ENCODE results near the gene NOP9.
"Not testable (repeated sequence)": the region's sequence is repeated elsewhere in the genome, so short reads cannot be mapped to it uniquely, and the experiment has no call there.

The NOP9 gene

DNA sequence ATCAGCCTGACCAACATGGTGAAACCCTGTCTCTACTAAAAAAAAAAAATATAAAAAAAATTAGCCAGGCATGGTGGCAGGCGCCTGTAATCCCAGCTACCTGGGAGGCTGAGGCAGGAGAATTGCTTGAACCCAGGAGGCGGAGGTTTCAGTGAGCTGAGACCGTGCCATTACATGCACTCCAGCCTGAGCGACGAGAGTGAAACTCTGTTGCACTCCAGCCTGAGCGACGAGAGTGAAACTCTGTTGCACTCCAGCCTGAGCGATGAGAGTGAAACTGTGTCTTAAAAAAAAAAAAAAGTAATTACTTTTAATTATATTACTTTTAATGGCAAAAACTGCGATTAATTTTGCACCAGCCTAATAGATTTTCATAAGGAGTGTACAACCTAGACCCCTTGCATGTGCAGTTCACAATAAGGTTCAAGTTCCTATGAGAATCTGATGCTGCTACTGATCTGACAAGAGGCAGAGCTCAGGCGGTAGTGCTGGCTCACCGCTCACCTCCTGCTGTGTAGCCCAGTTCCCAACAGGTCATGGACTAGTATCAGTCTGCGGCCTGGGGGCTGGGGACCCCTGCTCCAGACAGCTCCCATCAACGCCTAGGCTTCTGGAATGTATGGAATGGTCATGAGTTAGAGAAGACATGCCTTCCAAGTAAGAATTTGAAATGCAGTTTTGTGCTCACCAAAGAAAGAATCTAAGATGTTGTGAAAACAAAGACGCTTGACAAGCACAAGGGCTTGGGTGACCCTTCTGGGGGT lies 21.7 kb downstream of the NOP9 start:
- FAIRE-seq, result no peak
- no peak for DNase-seq (ENCODE audit: extremely low spot score, insufficient read length, low read depth)

DNA sequence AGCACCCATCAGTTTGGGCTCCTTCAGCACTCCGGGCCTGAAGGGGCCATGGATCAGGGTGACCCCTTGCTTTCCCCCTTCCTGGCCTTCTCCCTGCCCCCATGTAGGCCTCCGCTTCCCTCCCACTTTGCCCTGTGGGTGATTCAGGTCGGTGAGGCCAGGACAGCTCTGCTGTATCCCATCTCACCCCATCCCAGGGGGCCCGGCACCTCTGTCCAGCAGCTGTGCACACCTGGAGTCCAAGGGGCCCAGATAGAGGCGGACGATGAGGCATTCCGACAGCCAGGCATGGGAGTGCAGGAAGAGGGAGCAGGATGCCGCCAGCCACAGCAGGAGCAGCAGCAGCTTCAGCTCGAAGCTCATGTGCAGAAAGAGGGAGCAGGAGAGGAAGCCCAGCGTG lies 23.0 kb downstream of the NOP9 start:
- no peak for FAIRE-seq
- DNase-seq (ENCODE audit: extremely low spot score, insufficient read length, low read depth), result no peak

DNA sequence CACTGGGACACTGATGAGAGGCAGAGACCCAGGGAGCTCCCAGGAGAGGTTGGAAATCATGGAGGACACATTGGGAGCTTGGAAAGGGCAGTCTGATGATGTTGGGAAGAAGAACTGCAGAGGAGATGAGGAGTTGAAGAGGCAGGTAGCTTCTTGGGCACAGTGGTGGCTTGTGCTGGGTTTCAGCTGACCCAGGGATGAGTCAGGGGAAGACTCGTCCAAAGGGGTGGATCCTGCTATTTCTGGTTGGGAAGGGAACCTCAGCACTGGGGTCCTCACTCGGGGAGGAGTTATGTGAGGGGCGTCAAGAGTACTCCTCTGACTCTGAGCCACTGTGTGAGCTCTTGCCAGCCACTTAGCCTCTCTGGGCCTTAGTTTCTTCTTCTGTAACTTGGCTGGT lies 23.7 kb downstream of the NOP9 start:
- no peak for FAIRE-seq
- no peak for DNase-seq (ENCODE audit: extremely low spot score, insufficient read length, low read depth)

DNA sequence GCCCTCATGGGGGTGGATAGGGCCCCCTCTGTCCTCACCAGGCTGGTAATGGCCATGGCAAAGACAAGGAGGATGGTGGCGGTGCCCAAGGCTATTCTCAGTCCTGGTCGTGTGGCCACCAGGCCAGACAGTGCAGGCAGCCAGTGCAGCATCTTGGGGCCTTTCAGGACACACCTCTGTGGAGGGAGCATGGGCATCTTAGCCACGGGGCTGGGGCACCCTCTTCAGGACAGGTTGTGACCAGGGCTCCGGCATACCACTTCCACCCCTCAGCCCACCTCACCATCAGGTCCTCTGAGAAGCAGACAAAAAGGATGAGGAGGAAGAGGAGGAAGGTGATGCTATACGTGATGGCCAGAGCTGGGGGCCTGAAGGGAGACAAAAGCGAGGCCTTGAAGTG lies 24.4 kb downstream of the NOP9 start:
- no peak for DNase-seq (ENCODE audit: extremely low spot score, insufficient read length, low read depth)
- FAIRE-seq, result no peak

DNA sequence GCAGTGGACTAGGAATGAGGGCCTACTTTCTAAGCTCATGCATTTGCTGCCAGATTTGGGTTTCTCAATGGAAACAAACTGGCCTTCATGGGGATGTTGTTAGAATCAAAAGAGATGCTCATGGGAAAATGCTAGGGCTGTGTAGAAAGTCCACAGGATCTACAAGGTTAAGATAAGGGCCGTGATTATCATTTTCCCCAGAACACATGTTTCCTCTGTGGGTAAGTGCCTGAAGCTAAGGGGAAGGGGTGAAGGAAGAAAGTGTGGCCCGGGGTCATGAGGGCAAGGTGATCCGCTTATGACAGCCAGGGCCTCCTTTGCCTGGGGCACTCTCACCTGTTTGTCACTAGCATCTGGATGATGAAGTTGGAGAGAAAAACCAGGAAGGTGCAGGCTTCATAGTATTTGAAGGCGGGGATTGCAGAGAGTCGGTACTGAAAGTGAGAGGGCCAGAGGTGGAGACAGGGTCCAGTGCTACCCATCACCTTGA lies 25.4 kb downstream of the NOP9 start:
- FAIRE-seq, result no peak
- DNase-seq (ENCODE audit: extremely low spot score, insufficient read length, low read depth), result no peak

DNA sequence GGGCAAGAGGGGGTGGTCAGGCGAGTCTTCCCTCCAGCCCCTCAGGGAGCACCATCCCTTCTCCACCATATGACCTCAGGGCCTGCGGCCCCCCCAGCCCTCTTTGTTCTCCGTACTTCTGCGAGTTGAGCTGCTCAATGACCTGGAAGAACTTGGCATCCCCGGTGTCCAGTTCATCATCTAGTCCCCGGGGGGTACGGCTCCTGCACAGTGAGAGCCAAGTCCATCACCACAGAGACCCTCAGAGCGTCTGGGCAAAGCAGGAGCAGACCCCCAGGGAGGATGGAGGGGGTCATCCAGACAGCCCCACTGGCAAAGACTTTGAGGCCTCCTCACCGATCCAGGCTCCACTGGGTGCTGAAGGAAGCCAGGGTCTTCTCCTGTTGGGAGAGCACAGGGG lies 26.3 kb downstream of the NOP9 start:
- FAIRE-seq (no peak), DNase-seq (ENCODE audit: extremely low spot score, insufficient read length, low read depth) (no peak)

DNA sequence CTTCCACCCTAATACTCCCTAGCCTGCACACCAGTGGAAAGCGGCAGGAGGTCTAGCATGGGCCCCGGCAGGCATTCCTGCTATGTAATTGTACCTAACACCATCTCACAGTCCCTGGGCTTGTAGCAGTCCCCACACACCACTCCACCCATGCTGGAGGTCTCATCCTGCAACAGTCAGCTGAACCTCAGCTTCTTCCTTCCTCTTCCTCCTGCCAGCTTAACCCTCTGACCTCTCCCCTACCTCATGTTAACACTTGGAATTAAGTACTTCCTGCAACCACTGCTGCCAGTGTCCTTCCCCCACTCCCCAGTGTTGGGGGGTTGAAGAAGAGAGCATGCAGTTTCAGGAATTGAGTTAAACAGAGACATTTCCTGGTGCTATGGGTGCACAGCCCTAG lies 27.7 kb downstream of the NOP9 start:
- FAIRE-seq (no peak), DNase-seq (ENCODE audit: extremely low spot score, insufficient read length, low read depth) (no peak)

DNA sequence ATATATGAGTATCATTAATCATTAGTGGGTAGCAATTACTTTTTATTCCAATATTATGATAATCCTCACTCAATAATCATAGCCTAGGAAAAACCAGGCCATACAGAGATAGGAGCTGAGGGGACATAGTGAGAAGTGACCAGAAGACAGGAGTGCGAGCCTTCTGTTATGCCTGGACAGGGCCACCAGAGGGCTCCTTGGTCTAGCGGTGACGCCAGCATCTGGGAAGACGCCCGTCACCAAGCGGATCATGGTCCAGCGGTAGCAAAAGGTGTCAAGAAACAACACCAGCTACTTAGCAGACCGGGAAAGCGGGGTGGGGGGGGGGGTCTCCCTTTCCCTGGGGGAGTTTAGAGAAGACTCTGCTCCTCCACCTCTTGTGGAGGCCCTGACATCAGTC lies 28.3 kb downstream of the NOP9 start:
- DNase-seq (ENCODE audit: extremely low spot score, insufficient read length, low read depth), result not testable (repeated sequence)
- FAIRE-seq, result peak; percentile 48

DNA sequence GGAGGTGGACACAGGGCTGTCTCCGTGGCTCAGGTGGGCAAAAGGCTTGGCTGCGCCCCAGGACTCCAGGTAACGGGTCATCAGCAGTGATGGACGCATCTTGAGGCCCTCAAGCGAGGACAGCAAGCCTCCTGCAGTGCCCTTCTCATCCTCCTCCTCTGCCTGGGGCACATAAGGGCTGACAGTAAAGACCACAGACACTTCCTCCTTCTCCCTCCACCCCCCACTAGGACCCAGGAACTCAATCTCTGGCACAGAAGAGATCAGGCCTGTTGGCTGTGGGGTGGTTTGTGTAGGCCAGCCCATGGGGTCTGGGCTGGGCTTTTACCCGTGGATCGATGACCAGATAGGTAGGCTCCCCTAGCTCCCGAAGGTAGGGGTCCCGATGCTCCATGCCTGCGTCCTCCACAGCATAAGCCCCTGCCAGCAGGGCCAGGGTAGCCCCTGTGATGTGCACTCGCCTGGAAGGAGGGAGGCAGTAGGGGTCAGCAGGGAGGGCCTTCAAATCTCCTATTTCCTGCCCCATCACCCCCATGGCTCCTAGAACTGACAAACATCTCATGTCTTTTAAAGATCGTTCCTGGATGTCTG lies 29.5 kb downstream of the NOP9 start:
- DNase-seq (ENCODE audit: extremely low spot score, insufficient read length, low read depth) (no peak), FAIRE-seq (no peak)

DNA sequence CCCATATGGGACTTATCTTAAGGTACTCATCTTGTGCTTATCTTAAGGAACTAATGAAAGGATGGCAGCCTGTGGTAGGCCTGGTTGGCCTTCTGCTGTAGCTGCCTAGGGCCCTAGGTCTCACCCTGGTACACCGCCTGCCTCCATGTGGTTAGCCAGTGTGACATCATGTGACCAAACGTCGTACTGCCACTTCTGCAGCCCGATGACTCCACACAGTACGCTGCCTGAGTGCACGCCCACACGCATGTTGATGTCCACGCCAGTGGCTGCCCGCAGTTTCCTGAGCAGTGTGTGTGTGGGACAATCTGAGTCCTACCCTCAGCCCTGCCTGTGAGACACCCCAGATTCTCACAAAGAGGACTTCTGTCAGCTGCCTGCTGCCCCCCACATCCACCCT lies 30.1 kb downstream of the NOP9 start:
- no peak for FAIRE-seq
- no peak for DNase-seq (ENCODE audit: extremely low spot score, insufficient read length, low read depth)

DNA sequence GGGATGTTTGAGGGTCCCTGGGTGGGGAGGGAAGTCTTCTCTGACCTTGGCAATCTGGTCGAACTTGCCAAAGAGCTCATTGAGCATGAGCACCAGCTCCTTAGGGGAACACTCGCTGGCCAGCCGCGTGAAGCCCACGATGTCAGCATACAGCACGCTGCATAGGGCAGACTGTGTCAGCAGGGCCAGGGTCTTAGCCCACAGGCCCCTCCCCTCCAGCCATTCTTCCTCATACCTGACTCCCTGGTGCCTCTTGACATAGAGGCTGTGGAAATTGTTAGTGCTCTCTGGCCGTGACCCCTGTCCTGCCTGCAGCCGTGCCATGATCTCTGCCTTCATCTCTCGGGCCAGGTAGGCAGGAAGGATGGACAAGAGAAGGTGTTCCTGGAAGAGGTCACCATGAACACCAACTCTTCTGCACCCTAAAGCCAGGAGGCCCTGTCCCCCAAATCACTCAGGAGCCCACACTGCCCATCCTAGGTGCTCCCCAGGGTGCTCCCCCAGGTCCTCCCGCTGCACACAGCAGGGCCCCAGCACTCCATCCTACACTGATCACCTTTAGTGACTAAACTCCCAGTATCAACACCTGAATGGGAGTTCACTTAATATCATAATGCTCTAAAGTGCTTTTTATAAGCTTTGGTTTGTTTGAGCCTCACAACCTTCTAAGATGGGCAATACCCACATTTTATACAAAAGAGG lies 31.5 kb downstream of the NOP9 start:
- DNase-seq (ENCODE audit: extremely low spot score, insufficient read length, low read depth) (no peak), FAIRE-seq (no peak)

DNA sequence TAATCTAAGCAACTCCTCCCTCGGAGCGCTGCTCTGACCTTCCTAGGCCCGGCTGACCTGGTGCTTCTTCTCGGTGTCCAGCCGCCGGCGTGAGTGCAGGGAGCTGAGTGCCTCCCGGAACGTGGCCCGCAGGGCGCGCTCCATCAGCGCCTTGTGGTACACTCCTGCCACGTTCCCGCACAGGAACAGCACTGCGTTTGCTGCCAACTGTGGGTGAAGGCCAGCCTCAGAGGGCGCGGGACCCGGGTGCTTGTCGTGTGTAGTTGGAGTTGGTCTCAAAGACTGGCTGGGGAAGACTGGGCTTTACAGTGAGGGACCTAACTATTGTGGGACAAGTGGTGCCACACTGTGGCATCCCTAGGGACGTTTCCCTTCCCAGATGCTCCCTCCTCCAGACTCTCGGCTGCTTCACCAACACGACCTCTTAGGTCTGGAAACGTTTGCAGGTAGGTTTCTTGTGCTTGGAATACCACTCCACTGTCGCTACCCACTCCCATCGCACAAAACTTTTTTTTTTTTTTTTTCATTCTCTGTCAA lies 32.1 kb downstream of the NOP9 start:
- FAIRE-seq, result no peak
- DNase-seq (ENCODE audit: extremely low spot score, insufficient read length, low read depth), result no peak

DNA sequence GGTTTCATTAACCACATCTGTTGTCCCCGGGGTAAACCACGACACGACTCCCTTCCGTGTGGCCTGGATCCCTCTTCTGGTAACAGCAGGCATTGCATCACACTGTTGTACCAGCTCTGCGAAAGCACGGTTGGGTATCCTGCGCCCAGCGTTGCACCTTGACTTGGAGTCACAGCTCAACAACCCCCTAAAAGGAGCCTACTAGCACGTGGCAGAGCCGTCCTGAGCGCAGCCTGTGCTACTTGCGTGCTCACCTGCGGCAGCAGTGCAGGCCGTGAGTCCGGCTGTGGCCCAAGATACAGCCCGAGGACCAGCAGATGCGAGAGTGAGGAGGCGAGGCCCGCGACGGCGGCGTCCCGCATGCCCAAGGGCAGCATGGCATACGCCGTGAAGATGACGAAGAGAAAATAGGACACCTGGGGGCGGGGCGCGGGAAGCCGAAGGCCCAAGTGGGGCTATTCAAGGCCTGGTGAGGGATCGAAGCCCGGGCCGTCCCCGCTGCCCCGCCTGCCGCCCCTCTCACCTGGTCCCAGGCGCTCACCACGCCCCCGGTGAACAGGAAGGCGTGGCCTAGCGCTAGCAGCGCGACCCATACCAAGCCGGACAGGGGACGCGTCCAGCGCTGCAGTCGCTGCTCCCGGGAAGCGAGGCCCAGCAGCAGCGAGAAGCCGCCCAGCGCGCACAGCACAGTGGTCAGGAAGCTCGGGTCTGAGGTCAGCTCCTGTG lies 32.8 kb downstream of the NOP9 start:
- FAIRE-seq (peak; percentile 95), DNase-seq (ENCODE audit: extremely low spot score, insufficient read length, low read depth) (peak; percentile 86)

DNA sequence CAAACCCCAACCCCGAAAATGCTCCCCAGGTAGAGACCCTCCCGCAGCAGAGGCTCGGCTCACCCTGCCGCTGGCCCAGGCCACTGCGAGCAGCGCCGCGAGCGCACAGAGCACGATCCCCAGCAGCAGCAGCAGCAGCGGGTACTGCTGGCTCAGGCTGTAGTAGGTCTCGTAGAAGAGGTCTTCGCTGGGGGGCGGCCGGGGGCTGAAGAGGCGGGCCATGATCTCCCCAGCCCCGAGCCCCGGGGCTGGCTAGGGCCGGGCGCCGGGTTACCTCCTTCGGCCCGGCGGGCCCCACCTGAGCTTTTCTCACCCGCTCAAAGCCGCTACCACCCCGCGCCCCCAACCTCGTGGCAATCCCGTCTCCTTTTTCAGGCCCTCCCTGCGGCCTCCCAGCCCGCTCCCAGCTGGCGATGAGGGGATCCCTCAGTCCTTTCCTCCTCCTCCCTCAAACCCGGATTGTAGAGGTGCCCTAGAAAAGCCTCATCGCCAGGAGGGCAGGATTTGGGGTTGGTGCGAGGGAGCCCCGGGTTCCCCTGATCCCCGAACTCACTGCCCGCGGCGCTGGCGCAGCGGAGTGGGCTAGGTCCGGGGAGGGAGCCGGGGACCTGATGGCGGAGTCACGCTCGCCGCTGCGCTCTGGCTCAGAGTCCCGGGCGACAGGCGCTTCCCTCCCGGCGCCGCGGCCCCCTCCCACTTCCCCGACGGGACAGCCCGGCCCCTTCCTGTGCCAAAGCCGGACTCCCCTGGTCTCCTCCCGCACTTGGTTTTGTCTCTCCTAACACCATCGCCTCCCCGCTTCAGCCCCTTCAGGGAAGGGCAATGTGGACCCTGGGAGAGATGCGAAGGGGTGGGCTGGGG lies 35.0 kb downstream of the NOP9 start, which contains the start of gene ADCY4:
ADCY4 (minus strand) TSS at position 641 of the 861 bp plus-strand sequence; CDS start at position 222, 419 bp downstream.
- FAIRE-seq, result no peak

DNA sequence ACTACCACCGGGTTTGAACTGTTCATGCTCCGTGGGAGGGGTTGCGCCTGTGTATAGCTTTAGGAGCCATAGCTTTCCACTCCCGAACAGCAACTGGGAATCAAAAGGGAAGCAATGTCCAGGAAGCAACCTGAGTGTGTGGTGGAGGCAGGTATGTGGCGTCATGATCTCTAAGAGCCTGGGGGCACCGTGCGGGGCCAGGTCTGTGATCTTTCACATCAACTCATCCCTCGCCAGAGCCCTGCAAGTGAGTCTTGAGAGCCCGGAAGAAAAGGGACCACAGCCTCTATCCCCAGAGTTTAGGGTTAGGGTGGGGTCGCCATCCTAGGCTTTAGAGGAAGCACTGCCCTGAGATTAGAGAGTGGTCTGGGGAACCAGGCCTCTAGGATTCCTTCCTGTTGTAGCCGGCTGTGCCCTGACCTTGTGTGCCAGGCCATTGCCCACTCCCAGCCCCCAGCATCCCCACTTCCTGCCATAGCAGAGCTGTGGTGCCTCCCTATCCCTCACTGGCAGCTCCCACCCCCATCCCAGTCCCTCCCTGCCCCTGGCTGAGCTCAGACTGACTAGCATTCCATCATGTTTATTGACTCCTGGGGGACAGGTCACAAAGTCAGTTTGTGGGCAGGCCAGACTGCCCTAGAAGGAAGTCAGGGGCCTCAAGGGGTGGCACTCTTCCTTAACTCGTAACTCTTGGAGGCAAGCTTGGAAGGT lies 36.0 kb downstream of the NOP9 start:
- FAIRE-seq (no peak), DNase-seq (ENCODE audit: extremely low spot score, insufficient read length, low read depth) (no peak)

More for the DNA sequence above, 35.0 kb downstream of the NOP9 start, which contains the start of gene ADCY4:
- no peak for DNase-seq (ENCODE audit: extremely low spot score, insufficient read length, low read depth)

DNA sequence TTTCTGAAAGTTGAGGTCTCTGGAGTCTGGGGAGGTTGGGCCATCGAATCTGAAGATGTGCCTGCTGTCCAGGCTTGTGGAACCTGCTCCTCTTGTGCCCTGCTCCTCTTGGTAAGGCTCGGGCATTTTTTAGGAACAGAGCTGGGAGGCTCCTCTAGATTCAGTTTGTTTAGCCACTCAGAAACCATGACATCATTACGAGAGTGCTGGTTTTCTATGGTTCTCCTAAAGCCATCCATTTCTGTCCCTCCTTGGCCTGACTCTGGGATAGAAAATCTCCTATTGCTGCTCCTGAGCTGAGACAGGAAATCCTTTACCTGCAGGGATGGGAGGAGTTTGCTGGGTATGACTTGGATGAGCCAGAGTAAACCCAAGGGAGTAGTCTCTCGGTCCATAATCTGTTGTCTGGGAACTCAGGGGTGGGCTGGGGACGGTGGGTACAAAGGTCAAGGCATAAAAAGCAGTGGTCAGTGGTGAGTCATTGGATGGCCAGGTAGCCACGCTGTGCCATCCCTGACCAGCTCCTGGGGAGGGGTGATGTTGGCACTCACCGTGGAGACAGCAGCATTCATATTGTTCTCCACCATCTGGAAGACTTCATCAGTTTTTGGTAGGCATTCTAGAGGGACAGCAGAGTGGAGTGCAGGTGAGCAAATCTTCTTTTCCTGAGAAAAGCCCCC lies 37.6 kb downstream of the NOP9 start:
- DNase-seq (ENCODE audit: extremely low spot score, insufficient read length, low read depth), result no peak
- no peak for FAIRE-seq

DNA sequence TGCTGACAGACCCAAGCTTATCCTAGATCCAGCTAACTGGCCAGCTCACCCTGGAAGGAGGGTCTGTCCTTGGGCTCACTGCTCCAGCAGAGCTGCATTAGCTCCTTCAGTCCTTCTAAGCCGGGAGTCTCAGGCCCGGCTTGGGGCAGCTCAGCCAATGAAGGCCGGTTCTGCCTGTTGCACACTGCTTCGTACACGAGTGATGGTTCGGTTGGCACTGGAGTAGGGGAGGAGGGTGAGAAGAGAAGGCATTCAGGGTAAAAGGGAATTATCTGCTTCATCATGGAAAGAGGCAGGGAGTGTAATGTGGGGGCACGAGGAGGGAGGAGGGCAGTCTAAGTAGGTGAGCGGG lies 38.1 kb downstream of the NOP9 start:
- DNase-seq (ENCODE audit: extremely low spot score, insufficient read length, low read depth), result no peak
- FAIRE-seq, result no peak

DNA sequence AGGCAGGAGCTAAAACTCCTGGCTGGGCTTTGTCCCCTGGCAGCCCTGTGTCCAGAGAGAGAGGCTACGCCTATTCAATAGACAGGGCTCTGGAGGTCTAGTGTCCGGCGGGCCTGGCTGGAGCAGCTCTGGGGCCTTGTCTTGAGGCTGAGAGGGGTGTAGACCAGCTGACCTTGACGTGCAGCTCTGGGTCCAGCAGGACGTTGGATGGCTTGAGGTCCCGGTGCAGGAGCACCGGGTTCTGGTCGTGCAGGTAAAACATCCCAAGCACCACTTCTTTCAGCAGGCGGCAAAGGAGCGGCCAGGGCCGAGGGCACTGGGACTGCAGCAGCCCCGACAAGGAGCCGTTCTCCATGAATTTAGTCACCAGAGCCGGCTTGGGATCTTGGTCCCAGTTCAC lies 39.2 kb downstream of the NOP9 start:
- FAIRE-seq, result no peak

More for the DNA sequence above, 39.2 kb downstream of the NOP9 start:
- DNase-seq (ENCODE audit: extremely low spot score, insufficient read length, low read depth), result no peak
